T1000 (cell line): ENCODE data around the gene ACTN4.
A peak's percentile ranks its signal among the peaks of the same experiment; 100 is the strongest.
"Not testable (repeated sequence)": the region's sequence is repeated elsewhere in the genome, so short reads cannot be mapped to it uniquely, and the experiment has no call there.

Source experiments
- DNase-seq: peaks from one replicate; lab custom pipeline; 2025; ENCODE audit warnings: mixed read lengths; lab: John Stamatoyannopoulos, UW

The ACTN4 gene

DNA sequence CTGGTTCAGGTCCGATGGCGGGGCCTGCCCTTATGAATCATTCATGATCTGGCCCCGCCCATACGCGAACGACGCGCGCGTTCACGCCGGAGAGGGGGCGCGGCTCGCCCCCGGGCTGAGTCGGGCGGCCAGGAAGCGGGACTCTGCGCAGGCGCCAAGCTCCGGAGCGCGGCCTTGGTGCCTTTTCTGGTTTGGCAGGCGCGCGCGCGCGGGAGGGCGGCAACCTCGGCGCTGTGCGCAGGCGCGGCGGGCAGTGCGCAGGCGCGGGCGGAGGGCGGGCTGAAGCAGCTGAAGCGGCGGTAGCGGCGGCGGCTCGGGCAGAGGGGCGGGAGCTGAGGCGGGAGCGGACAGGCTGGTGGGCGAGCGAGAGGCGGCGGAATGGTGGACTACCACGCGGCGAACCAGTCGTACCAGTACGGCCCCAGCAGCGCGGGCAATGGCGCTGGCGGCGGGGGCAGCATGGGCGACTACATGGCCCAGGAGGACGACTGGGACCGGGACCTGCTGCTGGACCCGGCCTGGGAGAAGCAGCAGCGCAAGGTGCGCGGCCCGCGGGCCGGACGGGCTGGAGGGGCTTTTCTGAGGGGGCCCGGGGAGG lies at the start of gene ACTN4:
ACTN4 (plus strand) TSS at position 282 of the 598 bp plus-strand sequence; CDS start at position 379, 97 bp downstream.
- DNase-seq: peak; percentile 99

DNA sequence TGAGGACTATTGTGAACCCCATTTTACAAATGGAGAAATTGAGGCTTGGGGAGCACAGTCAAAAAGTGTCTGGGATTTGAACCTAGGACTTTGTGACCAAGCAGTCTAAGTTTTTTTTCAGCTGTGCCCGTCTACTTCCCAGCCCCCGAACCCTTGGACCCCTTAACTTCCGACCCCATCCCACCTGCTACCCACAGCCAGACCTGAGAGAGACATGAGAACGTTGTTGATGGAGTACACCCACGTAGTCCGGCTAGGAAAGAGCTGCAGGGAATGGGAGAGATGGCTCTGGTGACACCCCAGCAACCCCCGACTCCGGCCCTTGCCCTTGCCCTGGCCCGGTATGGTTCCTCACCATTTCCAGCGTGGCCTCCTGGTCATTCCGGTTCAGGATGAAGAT lies 47.7 kb upstream of the ACTN4 start:
- DNase-seq: no peak

- DNase-seq: not testable (repeated sequence)
Observed at GRCh38 chr19:38602856-38603255, 44.6 kb upstream of the ACTN4 start.

GRCh38 chr19:38606131-38606530 lies 41.3 kb upstream of the ACTN4 start:
- DNase-seq: no peak

- DNase-seq: no peak
Observed at GRCh38 chr19:38614289-38614688, 33.2 kb upstream of the ACTN4 start.

GRCh38 chr19:38615007-38615581 lies 32.4 kb upstream of the ACTN4 start:
- DNase-seq: no peak

GRCh38 chr19:38616265-38616664 lies 31.2 kb upstream of the ACTN4 start:
- DNase-seq: no peak

GRCh38 chr19:38617283-38617763 lies 30.1 kb upstream of the ACTN4 start:
- DNase-seq: no peak

DNA sequence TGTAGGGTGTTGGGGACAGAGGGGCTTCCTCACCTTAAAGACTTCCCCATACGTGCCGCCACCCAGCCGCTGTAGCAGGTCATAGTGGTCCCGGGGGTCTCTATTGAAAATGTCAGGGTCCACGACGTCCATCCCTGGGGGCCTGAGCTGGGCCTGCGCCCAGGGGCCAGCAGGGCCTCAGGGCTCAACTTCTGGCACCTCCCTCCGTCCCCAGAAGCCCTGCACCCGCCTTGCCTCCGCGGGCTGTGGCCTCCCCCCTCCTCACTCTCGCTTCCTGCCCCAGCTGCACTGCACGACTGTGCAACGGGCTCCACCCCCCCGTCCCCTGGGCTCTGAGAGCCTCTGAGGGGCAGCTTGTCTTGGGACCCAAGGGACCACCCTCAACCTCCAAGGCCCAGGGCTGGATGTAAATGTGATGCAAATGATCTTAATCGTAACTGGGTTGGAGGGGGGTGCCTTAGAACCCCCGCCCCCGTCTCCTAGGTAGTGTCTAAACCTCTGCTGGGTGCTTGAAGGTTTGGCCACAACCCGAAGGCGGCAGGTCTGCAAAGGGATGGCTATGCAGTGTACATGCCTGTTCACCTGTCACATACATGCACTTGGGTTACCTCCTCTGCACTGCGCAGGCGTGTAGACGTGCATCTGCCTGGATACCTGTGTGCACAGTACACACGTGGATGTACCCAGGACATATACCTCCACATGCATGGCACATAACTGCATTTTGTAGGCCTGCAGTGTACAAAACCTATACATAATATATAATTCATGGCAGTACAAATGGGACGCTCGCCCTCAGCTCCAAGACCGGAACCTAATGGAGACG lies 29.5 kb upstream of the ACTN4 start, which contains the start of gene MAP4K1:
MAP4K1 (minus strand) TSS at position 190 of the 826 bp plus-strand sequence; CDS start at position 132, 58 bp downstream.
- DNase-seq: no peak

DNA sequence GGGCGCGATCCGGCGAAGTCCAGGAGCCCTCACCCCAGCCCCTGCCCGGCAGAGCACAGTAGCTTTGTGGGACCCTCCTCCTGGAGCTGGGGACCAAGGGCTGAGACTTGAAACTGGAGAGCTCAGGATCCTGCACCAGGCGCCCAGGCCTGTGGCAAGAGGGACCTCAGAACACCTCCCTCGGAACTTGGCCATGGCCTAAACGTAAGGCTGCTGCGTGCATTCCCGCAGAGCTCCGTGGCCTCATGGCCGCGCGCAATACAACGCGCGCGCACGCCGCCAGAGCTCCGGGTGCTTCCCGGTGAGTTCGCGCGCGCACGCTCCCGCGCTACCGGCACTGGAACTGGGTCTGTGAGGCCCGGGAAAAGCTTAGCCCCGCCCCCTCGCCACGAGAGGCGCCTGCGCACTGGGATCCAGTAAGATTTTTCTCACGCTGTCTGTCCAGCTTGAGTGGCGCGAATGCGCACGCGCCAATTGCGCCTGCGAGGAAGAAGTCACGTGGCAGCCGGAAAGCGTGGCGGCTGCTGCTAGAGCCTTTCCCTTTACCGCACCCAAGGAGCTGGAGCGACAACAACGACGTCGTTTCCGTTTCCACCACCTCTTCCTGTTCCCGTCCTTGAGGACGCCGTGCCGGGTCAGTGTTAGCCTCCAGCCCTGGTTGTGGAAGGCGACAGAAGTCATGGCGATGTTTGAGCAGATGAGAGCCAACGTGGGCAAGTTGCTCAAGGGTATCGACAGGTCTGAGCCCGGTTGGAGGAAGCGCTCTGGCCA lies 28.7 kb upstream of the ACTN4 start, which contains the start of gene EIF3K:
EIF3K (plus strand) TSS at position 599 of the 771 bp plus-strand sequence; CDS start at position 680, 81 bp downstream.
- peak; percentile 97 for DNase-seq

- no peak for DNase-seq
Observed at GRCh38 chr19:38619361-38620174, 27.9 kb upstream of the ACTN4 start.

DNA sequence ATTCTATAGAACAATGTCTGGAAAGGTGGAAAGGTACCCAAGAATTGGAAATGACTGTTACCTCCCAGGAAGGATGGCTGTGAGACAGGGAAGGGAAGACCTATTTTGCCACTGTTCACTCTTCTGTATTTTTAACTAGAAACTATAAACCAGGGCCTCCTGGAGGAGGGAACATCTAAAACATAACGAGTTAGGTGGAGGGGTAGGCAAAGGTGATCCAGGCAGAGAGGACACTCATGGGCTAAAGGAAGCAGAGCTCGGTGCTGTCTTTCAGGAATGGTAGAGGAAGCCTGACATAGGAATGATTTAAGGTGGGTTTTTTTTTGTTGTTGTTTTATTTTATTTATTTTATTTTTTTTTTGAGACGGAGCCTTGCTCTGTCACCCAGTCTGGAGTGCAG lies 22.6 kb upstream of the ACTN4 start:
- no peak for DNase-seq

DNA sequence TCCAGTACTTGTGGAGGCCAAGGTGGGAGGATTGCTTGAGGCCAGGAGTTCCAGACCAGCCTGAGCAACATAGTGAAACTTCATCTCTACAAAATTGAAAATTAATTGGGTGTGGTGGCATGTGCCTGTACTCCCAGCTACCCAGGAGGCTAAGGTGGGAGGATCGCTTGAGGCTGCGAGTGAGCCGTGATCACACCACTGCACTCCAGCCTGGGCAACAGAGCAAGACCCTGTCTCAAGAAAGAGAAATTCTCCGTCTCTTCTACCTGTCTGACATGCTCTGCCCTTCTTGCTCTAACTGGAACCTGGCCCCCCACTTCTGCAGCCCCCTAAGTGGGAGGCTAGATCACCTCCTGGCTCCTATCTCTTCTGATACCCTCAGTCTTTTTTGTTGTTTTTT lies 21.0 kb upstream of the ACTN4 start:
- no peak for DNase-seq

DNA sequence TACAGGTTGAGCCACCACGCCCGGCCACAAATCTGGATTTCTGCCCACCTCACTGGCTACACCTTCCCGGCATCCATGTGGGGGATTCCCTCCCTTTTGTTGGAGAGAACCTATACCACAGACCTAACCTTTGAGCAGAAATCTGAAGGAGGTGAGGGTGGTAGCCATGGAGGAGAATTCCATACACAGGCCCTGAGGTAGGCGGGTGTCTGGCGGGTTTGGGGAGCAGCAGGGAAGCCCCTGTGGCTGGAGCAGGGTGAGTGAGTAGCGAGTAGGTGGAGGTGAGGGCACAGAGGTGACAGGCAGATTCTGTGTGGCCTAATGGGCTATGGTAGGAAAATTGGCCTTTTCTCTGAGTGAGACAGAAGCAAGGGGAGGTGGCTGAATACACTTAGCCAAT lies 17.9 kb upstream of the ACTN4 start:
- DNase-seq: no peak

DNA sequence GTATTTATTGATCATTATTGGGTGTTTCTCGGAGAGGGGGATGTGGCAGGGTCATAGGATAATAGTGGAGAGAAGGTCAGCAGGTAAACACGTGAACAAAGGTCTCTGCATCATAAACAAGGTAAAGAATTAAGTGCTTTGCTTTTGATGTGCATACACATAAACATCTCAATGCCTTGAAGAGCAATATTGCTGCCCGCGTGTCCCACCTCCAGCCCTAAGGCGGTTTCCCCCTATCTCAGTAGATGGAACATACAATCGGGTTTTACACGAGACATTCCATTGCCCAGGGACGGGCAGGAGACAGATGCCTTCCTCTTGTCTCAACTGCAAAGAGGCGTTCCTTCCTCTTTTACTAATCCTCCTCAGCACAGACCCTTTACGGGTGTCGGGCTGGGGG lies 16.1 kb upstream of the ACTN4 start:
- DNase-seq: not testable (repeated sequence)

DNA sequence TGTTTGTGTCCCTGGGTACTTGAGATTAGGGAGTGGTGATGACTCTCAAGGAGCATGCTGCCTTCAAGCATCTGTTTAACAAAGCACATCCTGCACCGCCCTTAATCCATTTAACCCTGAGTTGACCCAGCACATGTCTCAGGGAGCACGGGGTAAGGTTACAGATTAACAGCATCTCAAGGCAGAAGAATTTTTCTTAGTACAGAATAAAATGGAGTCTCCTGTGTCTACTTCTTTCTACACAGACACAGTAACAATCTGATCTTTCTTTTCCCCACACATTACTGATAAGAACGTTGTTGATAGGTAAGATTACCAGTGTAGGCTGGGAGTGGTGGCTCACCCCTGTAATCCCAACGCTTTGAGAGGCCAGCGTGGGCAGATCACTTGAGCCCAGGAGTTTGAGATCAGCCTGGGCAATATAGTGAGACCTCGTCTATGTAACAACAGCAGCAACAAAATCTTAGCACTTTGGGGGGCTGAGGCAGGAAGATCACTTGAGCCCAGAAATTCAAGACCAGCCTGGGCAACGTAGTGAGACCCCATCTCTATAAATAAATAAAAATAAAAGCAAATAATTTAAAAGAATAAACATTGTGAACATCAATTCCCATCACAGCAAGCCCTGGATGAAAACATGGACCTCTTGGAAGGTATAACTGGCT lies 15.5 kb upstream of the ACTN4 start:
- not testable (repeated sequence) for DNase-seq

DNA sequence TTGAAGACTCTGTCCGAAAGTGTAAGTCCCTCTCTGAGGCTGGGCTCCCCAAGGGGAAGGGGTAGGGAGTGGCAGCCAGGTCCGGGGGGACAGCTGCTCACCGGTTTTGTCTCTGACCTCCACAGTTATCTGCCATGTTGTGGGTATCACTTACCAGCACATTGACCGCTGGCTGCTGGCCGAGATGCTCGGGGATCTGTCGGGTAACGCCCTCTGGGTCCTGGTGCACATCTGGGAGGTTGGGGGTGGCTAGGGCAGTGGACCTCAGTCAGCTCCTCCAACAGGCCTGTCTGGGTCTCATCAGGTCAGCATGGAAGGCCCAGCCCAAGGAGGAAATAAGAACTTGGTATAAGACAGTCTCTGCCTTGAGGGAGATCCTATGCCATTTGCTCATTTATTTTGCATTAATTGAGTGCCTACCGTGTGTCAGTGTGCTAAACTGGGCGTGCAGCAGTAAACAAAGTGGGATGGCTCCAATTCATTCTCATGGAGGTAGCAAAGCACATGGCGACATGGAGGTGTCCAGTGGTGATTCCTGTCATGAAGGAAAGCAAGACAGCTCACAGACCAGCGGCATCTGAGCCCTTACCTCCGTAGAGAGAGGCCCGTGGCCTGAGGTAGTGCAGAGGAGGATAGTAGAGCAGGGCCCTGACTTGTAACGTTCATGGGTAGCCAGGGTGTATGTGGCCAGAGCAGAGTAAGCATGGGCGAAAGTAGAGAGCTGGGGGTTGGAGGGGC lies 14.8 kb upstream of the ACTN4 start:
- no peak for DNase-seq

DNA sequence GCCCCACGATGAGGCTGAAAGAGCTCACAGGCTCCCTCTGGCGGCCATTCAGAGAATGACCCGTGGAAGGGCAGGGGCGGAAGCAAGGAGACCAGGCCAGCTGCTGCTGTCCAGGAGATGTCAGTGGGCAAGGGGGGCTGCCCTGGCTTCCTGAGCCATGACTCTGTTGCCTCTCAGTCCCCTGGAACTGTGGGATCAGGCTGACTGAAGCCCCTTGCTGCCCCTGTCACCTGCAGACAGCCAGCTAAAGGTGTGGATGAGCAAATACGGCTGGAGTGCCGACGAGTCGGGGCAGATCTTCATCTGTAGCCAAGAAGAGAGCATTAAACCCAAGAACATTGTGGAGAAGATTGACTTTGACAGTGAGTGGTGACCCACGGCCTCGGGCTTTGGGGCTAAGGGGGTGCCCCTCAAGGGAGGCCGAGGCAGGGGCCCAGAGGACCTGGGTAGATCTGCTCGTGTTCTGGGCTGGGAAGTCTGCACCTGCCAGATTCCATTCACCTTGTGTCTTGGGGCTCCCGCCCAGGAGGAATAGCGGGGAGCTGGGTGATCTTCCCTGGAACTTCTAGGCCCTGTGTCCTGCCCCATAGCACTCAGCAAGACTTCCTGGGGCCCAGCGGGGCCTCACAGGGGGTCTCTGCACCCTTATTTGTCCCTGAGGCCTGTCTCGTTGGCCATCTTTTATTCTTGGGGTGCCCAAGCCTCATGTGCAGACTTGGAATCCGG lies 12.5 kb upstream of the ACTN4 start:
- peak; percentile 63 for DNase-seq
